Rectal smooth muscle tissue (tissue), 1 donor: Measurements from ENCODE around the gene MTG2.

Experiments
- H3K27ac ChIP-seq: one replicate; pipeline ENCODE4 v1.7.0; 2013; ENCODE audit warnings: low read depth, low read length, inconsistent platforms
- H3K27me3 ChIP-seq: one replicate; pipeline ENCODE4 v1.7.0; 2013; ENCODE audit warnings: low read length; ENCODE audit not compliant: control insufficient read depth, insufficient read depth
- H3K36me3 ChIP-seq: one replicate; pipeline ENCODE4 v1.7.0; 2013; ENCODE audit warnings: low read length; ENCODE audit not compliant: control insufficient read depth, insufficient read depth
- H3K4me1 ChIP-seq: one replicate; pipeline ENCODE4 v1.7.0; 2013; ENCODE audit warnings: low read length; ENCODE audit not compliant: control insufficient read depth, insufficient read depth
- H3K4me3 ChIP-seq: one replicate; pipeline ENCODE4 v1.7.0; 2013; ENCODE audit warnings: low read length
- H3K9ac ChIP-seq: one replicate; pipeline ENCODE4 v1.7.0; 2013; ENCODE audit warnings: low read length

Gene MTG2

DNA sequence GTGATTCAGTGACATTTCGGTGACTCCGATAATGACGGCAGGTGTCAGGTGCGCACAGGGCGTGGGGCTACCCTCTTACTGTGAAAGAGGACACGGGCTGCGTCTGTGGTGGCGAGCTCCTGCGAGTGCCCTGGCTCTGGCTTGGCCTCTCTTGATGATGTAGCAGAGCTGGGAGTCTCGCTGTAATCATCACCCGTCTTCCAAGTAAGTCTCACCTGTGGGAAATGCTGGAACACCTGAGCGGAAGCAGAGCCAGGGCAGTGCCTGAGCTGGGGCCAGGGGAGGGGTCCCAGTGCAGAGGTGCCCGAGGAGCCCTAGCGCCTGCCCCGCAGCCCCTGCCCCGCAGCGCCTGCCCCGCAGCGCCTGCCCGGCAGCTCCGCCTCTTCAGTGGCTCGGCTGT lies 60.3 kb downstream of the MTG2 start:
- peaks cover 4% of the 10 kb centered on the region for H3K4me1 ChIP-seq
- no peaks in the 10 kb centered on the region for H3K27me3 ChIP-seq
- no peak overlapping the region for H3K4me3 ChIP-seq
- H3K9ac ChIP-seq = no peak overlapping the region
- H3K27ac ChIP-seq = no peak overlapping the region
- H3K36me3 ChIP-seq = no peaks in the 10 kb centered on the region

DNA sequence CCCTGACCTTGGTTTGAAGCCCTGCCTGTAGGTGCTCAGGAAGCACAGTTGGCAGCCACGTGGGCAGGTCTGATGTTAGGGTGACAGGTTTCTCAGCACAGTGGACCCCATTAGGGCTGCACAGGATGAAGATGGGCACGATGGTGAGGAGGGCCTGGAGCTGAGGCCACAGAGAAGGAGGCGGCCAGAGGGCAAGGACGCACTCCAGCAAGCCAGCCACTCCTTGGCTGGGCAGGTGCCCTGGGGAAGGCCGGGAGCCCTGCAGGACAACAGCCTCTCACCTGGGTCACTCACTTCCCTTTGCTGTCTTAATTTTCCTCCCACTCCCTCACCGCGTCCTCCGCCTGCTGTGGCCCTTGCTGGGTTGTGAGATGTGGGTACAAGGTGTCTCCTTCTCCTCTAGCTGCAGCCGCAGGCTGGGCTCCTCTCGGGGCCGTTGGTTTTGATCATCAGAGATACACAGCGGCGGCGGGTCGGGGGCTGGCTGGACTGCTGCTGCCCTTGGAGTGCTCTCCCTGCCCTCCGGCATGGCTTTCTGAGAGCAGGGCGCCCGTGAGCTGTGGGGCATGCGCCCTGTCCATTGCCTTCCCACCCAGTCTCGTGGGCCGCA lies 61.2 kb downstream of the MTG2 start:
- Histone ChIP-seq H3K4me1 (peaks cover 4% of the 10 kb centered on the region), H3K9ac (no peak overlapping the region), H3K27ac (no peak overlapping the region), H3K4me3 (no peak overlapping the region), H3K36me3 (no peaks in the 10 kb centered on the region), H3K27me3 (no peaks in the 10 kb centered on the region)

DNA sequence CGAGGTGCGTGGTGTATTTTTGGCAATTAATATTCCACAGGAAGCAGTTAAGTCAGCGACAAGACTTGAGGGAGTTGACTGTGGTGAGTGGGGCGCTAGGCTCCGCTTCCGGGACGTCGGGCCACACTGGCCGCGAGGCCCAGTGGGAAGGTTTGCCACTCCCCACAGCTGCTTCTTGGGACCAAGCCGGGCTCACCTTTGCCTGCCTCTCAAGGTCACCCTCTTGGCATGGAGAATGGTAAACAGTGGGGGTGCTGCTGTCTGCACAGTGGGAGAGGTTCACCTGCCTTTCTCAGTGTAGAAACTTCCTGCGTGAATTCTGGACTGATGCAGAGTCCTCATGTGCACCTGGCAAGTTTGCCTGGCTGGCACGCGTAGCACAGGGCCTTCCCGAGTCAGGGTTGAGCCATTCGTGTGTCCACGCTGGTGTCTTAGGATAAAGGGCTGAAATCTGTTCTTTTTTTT lies 61.8 kb downstream of the MTG2 start:
- Histone ChIP-seq H3K9ac (no peak overlapping the region), H3K4me1 (no peaks in the 10 kb centered on the region), H3K27ac (no peak overlapping the region), H3K4me3 (no peak overlapping the region), H3K27me3 (no peaks in the 10 kb centered on the region), H3K36me3 (no peaks in the 10 kb centered on the region)

DNA sequence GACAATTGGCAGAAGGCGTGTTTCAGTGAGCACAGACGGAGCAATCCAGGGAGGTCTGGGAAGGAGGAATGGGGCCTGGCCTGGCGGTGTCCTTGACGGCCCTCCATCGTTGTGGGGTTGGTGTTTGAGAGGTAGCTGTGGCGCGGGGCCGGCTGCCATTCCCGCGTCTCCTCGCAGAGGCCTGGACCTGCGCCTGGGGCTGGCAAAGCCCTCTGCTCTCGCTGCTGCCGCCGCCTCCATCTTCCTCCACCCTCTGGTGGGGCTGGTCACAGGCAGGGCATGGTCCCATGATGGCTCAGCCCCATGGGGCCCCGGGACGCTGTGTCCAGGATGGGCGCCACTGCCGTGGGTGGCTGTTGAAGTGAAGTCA lies 63.1 kb downstream of the MTG2 start:
- H3K4me1 ChIP-seq = no peaks in the 10 kb centered on the region
- H3K27ac ChIP-seq = no peak overlapping the region
- H3K4me3 ChIP-seq = no peak overlapping the region
- H3K27me3 ChIP-seq = no peaks in the 10 kb centered on the region
- H3K36me3 ChIP-seq = no peaks in the 10 kb centered on the region
- no peak overlapping the region for H3K9ac ChIP-seq

DNA sequence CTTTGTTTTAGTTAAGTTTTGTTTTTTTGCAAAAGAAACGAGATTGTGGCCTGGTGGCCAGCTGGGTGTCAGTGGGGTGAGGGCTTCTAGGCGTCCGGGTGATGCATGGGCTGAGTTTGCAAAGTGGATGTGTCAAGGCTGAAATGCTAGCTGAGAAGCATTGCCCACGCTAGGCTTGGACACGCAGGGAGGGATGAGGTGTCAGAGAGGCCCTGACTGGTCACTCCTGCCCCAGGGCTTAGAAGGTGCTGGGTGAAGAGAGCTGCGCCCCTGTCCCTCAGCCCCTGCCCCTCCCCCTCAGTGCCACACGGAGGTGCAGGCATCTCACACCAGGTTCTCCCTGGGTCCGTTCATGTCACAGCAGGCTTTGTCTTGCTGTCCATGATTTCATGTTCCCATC lies 63.6 kb downstream of the MTG2 start:
- Histone ChIP-seq H3K27me3 (no peaks in the 10 kb centered on the region), H3K4me3 (no peak overlapping the region), H3K36me3 (no peaks in the 10 kb centered on the region), H3K9ac (no peak overlapping the region), H3K4me1 (no peaks in the 10 kb centered on the region), H3K27ac (no peak overlapping the region)

DNA sequence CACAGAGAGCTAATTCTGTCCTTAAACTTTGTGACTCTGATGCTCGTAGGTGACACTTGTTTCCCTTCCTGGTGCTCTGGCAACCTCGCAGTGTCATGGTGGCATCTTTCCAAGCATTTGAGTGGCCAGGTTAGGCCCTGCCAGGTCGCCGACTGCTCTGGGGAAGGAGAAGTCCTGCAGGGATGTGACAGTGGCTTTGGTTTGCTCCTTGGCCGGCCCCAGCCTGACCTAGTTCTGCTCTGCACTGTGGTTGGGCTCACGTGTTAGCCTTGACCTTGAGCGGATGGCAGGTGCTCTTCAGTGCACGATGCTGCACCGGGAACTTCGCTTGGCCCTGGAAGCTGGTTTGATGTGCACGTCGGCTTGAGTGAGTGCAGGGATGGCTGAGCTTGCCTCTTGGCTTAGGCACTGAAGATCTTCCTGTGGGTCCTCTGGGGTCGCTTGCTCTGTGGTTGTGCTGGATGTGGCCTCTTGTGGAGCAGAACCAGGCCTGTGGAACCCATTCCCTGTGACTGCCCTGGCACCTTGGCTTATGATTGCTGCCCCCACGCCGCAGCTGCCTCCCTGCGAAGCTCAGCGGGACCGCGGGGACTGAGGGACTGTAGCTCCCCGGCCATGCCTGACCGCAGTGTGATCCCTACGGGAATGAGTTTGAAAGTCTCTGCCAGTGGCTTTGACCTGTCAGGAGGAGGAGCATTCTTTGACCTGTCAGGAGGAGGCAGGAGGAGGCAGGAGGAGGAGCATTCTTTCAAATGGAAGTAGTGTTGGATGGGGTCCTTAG lies 64.2 kb downstream of the MTG2 start:
- Histone ChIP-seq H3K4me3 (no peak overlapping the region), H3K9ac (no peak overlapping the region), H3K27me3 (no peaks in the 10 kb centered on the region), H3K4me1 (no peaks in the 10 kb centered on the region), H3K36me3 (no peaks in the 10 kb centered on the region), H3K27ac (no peak overlapping the region)

DNA sequence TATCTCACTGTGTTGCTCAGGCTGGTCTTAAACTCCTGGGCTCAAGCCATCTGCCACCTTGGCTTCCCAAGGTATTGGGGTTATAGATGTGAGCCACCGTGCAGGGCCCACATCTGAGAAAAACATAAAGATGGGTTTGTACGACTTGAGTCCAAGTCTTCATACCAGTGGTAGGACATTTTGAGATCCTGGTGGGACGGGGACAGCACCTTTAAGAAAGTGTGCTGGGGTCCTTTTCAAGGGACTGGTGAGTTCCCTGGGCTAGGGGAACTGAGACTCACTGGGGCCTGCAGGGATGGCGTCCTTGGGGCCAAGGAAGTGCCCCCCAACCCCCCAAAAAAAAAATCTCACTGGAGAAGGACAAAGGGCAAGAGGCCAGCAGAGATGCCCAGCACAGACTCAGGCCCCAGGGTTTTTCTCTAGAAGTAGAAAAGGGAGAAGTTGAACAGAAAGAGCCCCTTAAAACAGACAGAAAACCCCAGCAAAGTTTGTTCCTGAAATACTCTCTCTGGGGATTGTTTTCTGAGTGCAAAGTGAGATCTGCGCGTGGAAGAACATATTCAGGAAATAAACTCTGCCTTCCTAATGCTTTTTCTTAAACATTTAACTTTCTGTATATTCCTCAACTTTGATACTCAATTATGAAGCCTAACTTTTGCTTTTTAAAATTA lies 66.2 kb downstream of the MTG2 start:
- H3K36me3 ChIP-seq = no peaks in the 10 kb centered on the region
- no peaks in the 10 kb centered on the region for H3K27me3 ChIP-seq
- no peak overlapping the region for H3K27ac ChIP-seq
- no peak overlapping the region for H3K4me3 ChIP-seq
- H3K4me1 ChIP-seq = no peaks in the 10 kb centered on the region
- H3K9ac ChIP-seq = no peak overlapping the region

DNA sequence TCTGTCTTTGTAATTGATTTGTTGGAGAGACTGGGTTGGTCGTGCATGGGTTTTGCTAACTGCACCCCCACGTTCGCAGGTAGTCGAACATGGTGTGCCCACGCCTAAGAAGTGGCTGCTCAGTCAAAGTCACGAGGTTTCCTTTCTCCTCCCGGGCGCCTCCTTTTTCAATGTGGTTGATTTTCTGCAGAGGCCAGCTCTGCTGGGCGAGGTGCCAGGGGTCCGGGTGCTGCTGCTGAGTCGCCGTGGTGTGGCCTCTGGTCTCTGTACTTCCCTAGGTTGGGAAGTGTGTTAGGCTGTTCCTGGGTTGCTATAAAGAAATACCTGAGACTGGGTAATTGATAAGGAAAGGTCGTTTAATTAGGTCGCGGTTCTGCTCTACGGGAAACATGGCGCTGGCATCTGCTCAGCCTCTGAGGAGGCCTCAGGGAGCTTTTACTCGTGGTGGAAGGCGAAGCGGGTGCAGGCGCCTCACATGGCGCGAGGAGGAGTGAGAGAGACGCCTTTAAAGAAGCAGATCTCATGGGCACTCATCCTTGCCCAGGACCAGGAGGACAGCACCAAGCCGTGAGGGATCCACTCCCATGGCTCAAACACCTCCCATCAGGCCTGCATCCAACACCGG lies 69.6 kb downstream of the MTG2 start:
- H3K27ac ChIP-seq = no peak overlapping the region
- no peak overlapping the region for H3K9ac ChIP-seq
- H3K36me3 ChIP-seq = peaks cover 2% of the 10 kb centered on the region
- no peaks in the 10 kb centered on the region for H3K4me1 ChIP-seq
- H3K27me3 ChIP-seq = no peaks in the 10 kb centered on the region
- no peak overlapping the region for H3K4me3 ChIP-seq
